Kidney (tissue), 14 donors: Measurements from ENCODE around the gene DOCK7. TPM values are rescaled to one million over a fixed set of nuclear protein-coding genes. Genes with fewer than 3 reads are reported as not detected.
A peak's percentile ranks its signal among the peaks of the same experiment; 100 is the strongest.

ENCODE experiments used
- DNase-seq, 5 donors: peaks; one replicate each; pipeline ENCODE4 v3.0.0-alpha.2; 2013 to 2020
- FAIRE-seq: peaks from 2 replicates; lab custom pipeline; 2012; peaks lifted over from hg19 to GRCh38; lab: Jason Lieb, UNC
- H3K27ac ChIP-seq, 2 donors: one replicate each; pipeline ENCODE4 v1.7.0; 2013; ENCODE audit warnings: low read depth in 2 of 2, low read length in 2 of 2, inconsistent platforms in 1 of 2
- H3K27me3 ChIP-seq: one replicate; pipeline ENCODE4 v1.7.1; 2013; ENCODE audit warnings: low read length, inconsistent platforms; ENCODE audit not compliant: control insufficient read depth, insufficient read depth
- H3K36me3 ChIP-seq, 3 donors: one replicate each; pipeline versions ENCODE4 v1.7.0 to v1.7.1; 2013; ENCODE audit warnings: low read length in 3 of 3, control low read depth in 1 of 3, inconsistent platforms in 1 of 3; ENCODE audit not compliant: insufficient read depth in 3 of 3, control insufficient read depth in 2 of 3
- H3K4me1 ChIP-seq, 3 donors: one replicate each; pipeline versions ENCODE4 v1.7.0 to v1.7.1; 2013; ENCODE audit warnings: low read length in 3 of 3, inconsistent platforms in 1 of 3, low read depth in 1 of 3; ENCODE audit not compliant: control insufficient read depth in 2 of 3, insufficient read depth in 2 of 3
- H3K4me3 ChIP-seq, 3 donors: one replicate each; pipeline versions ENCODE4 v1.7.0 to v1.8.1; 2013; ENCODE audit warnings: low read length in 3 of 3, control low read depth in 1 of 3, inconsistent platforms in 1 of 3
- H3K9ac ChIP-seq, 3 donors: one replicate each; pipeline versions ENCODE4 v1.7.0 to v1.7.1; 2013; ENCODE audit warnings: low read length in 3 of 3, control low read depth in 1 of 3, inconsistent platforms in 1 of 3
- H3K9me3 ChIP-seq, 3 donors: one replicate each; pipeline versions ENCODE4 v1.7.0 to v1.7.1; 2013; ENCODE audit warnings: low read length in 3 of 3, control low read depth in 1 of 3, inconsistent platforms in 1 of 3; ENCODE audit not compliant: control insufficient read depth in 2 of 3, insufficient read depth in 1 of 3
- CTCF ChIP-seq: IDR thresholded peaks from 3 replicates; pipeline ENCODE4 v1.5.1; 2012; ENCODE audit warnings: mild to moderate bottlenecking, moderate library complexity, borderline replicate concordance; ENCODE audit not compliant: insufficient read depth; ENCODE audit errors: extremely low read depth
- intact Hi-C: fragments of 100-400 bp; cut with DNase I; formaldehyde crosslinking; loops from one replicate; pipeline ENCODE4 v1.11.1; 2022
- polyA plus RNA-seq: library from polyadenylated mRNA; stranded (reverse); fragments of 350-450 nt; fragmentation: Illumina TruSeq; extraction: RNeasy Lipid Tissue Mini Kit (QIAGEN cat#74804); gene quantifications from one replicate; pipeline ENCODE4 v1.2.3, GENCODE V29; 2014; ENCODE audit warnings: low read depth, low replicate concordance; ENCODE audit not compliant: insufficient read depth
- total RNA-seq: library from RNA; stranded (reverse); fragmentation: NEBNext Ultra II Directional; extraction: Animal tissue kit (Norgen Biotek cat#: 25700); gene quantifications from one replicate; pipeline ENCODE4 v1.2.1, GENCODE V29; 2021
- donor health status: control.
- donor health status: control.
- donor health status: control.
- donor health status: control.
- donor health status: control.
- donor health status: DM: yes; HTN: yes; CAD: no.
- donor health status: Normal renal cell carcinoma (clear cell type).

Gene DOCK7
- total and polyA plus RNA-seq, 2 donors from 2014 or later, result 11.0 to 34.0 TPM

- no peak for TF ChIP-seq CTCF
- Histone ChIP-seq H3K27me3 (no peaks in the 10 kb centered on the region), H3K27ac (no peak overlapping the region), H3K4me3 (no peak overlapping the region), H3K9ac (no peak overlapping the region), H3K36me3 (no peaks in the 10 kb centered on the region), H3K9me3 (no peaks in the 10 kb centered on the region), H3K4me1 (no peaks in the 10 kb centered on the region)
- FAIRE-seq, result no peak
- no peak for DNase-seq
- intact Hi-C loops, result no loop called here
These were observed 272.5 kb downstream of the DOCK7 start for GRCh38 chr1:62415687-62416086.

GRCh38 chr1:62407398-62408009 is 280.7 kb downstream of the DOCK7 start:
- Histone ChIP-seq H3K9me3 (no peaks in the 10 kb centered on the region), H3K4me3 (no peak overlapping the region), H3K27ac (no peak overlapping the region), H3K36me3 (no peaks in the 10 kb centered on the region), H3K4me1 (no peaks in the 10 kb centered on the region), H3K27me3 (no peaks in the 10 kb centered on the region), H3K9ac (no peak overlapping the region)
- FAIRE-seq (peak; percentile 81), DNase-seq (peak in 2 of 5 donors; percentile 78 to 86)
- intact Hi-C loops, result loop anchor here (5.0 kb wide), 1 partner anchor 225 kb away; no protein-coding TSS in a partner anchor
- TF ChIP-seq CTCF, result peak; percentile 65

GRCh38 chr1:62406576-62406975 is 281.6 kb downstream of the DOCK7 start:
- FAIRE-seq, result no peak
- H3K27ac ChIP-seq, result no peak overlapping the region

More at GRCh38 chr1:62406576-62406975, 281.6 kb downstream of the DOCK7 start:
- DNase-seq, result no peak
- Histone ChIP-seq H3K36me3 (no peaks in the 10 kb centered on the region), H3K9me3 (no peaks in the 10 kb centered on the region), H3K4me3 (no peak overlapping the region), H3K9ac (no peak overlapping the region), H3K27me3 (no peaks in the 10 kb centered on the region), H3K4me1 (no peaks in the 10 kb centered on the region)
- no peak for TF ChIP-seq CTCF
- intact Hi-C loops, result loop anchor here (5.0 kb wide), 1 partner anchor 224 kb away; no protein-coding TSS in a partner anchor
